DND-41 (cell line): Measurements from ENCODE around the gene GUCD1.
"Not testable (repeated sequence)": the region's sequence is repeated elsewhere in the genome, so short reads cannot be mapped to it uniquely, and the experiment has no call there.

Experiments
- ATAC-seq: fragments of 200-7000 bp; cut with Tn5 transposase; 3 replicates; pipeline ENCODE4 v1.9.1; 2021; ENCODE audit warnings: low read depth; ENCODE audit not compliant: insufficient read depth
- DNase-seq: peaks from one replicate; pipeline ENCODE4 v3.0.0-alpha.2; 2020
- H2AFZ ChIP-seq: 2 replicates; pipeline ENCODE4 v1.6.0; 2012; ENCODE audit warnings: low read depth, low read length
- H3K27ac ChIP-seq: 2 replicates; pipeline ENCODE4 v1.5.1; 2012; ENCODE audit warnings: low read length, inconsistent platforms
- H3K27me3 ChIP-seq: fragments of 200-600 bp; sonication (generic); 2 replicates; pipeline ENCODE4 v1.6.0; 2012; ENCODE audit warnings: low read length, mild to moderate bottlenecking, inconsistent platforms; ENCODE audit not compliant: insufficient read depth, poor library complexity
- H3K36me3 ChIP-seq: 2 replicates; pipeline ENCODE4 v1.5.1; 2012; ENCODE audit warnings: low read length, inconsistent platforms; ENCODE audit not compliant: insufficient read depth
- H3K4me1 ChIP-seq: 2 replicates; pipeline ENCODE4 v1.5.1; 2012; ENCODE audit warnings: mild to moderate bottlenecking, low read length; ENCODE audit not compliant: insufficient read depth
- H3K4me2 ChIP-seq: 2 replicates; pipeline ENCODE4 v1.6.0; 2012; ENCODE audit warnings: mild to moderate bottlenecking, moderate library complexity, low read length, inconsistent platforms; ENCODE audit not compliant: insufficient read depth
- H3K4me3 ChIP-seq, 2 experiments: fragments of 200-600 bp in 1 of 2; shearing (Covaris generic) in 1 of 2; 2 replicates each; pipeline ENCODE4 v1.5.1; 2012 to 2016; ENCODE audit warnings: inconsistent platforms in 2 of 2, low read length in 2 of 2, mild to moderate bottlenecking in 2 of 2, low read depth in 1 of 2, moderate library complexity in 1 of 2
- H3K79me2 ChIP-seq: 2 replicates; pipeline ENCODE4 v1.6.0; 2012; ENCODE audit warnings: low read length, inconsistent platforms; ENCODE audit not compliant: insufficient read depth
- H3K9ac ChIP-seq: 2 replicates; pipeline ENCODE4 v1.6.0; 2012; ENCODE audit warnings: low read depth, mild to moderate bottlenecking, inconsistent platforms, low read length, moderate library complexity
- H3K9me3 ChIP-seq: 2 replicates; pipeline ENCODE4 v1.5.1; 2012; ENCODE audit warnings: low read length, moderate library complexity, mild to moderate bottlenecking, inconsistent platforms; ENCODE audit not compliant: insufficient read depth, severe bottlenecking
- H4K20me1 ChIP-seq: 2 replicates; pipeline ENCODE4 v1.6.0; 2012; ENCODE audit warnings: low read length; ENCODE audit not compliant: insufficient read depth
- EZH2 ChIP-seq: IDR thresholded peaks from 3 replicates; pipeline ENCODE4 v1.6.1; 2012; ENCODE audit warnings: borderline replicate concordance, low read depth, mild to moderate bottlenecking, moderate library complexity, low read length, inconsistent platforms; ENCODE audit not compliant: severe bottlenecking
- TF ChIP-seq, protein P1 (sequence below): IDR thresholded peaks from 2 replicates; pipeline ENCODE4 v1.5.1; 2012; ENCODE audit warnings: borderline replicate concordance, low read length, moderate library complexity, mild to moderate bottlenecking; ENCODE audit not compliant: poor library complexity, severe bottlenecking; ENCODE audit errors: extremely low read depth

Gene GUCD1

DNA sequence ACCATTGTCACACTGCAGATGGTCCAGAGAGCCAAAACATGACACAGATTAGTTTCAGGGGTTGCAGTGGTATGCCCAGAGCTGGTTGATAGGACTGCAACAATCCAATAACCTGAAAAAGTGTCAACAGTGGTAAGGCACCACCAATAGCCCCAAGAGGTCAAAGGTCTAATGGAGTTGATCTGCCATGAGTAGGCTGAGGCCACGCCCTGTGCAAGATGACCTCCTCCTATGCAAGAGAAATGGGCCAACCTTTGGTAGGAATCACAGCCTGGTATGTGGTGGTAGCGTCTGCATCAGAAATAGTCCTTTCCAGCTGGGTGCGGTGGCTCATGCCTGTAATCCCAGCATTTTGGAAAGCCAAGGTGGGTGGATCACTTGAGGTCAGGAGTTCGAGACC is 19.6 kb downstream of the GUCD1 start:
- H4K20me1 ChIP-seq = no peaks in the 10 kb centered on the region
- H3K36me3 ChIP-seq = peaks cover 10% of the 10 kb centered on the region
- no peaks in the 10 kb centered on the region for H3K4me1 ChIP-seq
- no peak overlapping the region for H3K4me2 ChIP-seq
- no peak overlapping the region for H3K9ac ChIP-seq
- TF ChIP-seq, protein P1, sequence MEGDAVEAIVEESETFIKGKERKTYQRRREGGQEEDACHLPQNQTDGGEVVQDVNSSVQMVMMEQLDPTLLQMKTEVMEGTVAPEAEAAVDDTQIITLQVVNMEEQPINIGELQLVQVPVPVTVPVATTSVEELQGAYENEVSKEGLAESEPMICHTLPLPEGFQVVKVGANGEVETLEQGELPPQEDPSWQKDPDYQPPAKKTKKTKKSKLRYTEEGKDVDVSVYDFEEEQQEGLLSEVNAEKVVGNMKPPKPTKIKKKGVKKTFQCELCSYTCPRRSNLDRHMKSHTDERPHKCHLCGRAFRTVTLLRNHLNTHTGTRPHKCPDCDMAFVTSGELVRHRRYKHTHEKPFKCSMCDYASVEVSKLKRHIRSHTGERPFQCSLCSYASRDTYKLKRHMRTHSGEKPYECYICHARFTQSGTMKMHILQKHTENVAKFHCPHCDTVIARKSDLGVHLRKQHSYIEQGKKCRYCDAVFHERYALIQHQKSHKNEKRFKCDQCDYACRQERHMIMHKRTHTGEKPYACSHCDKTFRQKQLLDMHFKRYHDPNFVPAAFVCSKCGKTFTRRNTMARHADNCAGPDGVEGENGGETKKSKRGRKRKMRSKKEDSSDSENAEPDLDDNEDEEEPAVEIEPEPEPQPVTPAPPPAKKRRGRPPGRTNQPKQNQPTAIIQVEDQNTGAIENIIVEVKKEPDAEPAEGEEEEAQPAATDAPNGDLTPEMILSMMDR = no peak
- TF ChIP-seq EZH2 = no peak
- H3K27me3 ChIP-seq = no peaks in the 10 kb centered on the region
- no peak overlapping the region for H3K27ac ChIP-seq
- no peak overlapping the region for H3K4me3 ChIP-seq
- no peak for ATAC-seq
- H3K79me2 ChIP-seq = no peaks in the 10 kb centered on the region
- H2AFZ ChIP-seq = no peak overlapping the region
- no peak for DNase-seq
- no peaks in the 10 kb centered on the region for H3K9me3 ChIP-seq

DNA sequence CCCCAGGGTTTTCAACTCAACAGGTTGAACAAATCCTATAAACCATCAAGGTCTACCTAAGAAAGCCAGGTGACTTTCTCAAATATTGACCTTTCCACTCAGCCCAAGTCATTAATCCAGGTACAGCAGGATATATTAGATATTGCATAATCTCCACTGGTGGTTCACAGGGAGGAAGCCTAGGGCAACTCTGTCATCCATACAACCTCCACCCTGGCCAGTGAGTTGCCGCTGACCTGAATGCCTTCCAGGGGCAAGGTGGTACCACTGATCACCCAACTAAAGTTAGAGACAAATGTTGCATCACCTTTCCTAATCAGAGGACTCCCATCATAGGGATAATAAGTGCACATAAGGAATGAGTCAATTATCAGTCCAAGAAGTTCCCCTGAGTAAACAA is 22.9 kb downstream of the GUCD1 start:
- no peak for TF ChIP-seq EZH2
- TF ChIP-seq, protein P1 = no peak
- H3K4me2 ChIP-seq = no peak overlapping the region
- no peaks in the 10 kb centered on the region for H4K20me1 ChIP-seq
- no peaks in the 10 kb centered on the region for H3K27me3 ChIP-seq
- no peak for ATAC-seq
- no peaks in the 10 kb centered on the region for H3K9me3 ChIP-seq
- H3K4me3 ChIP-seq = no peak overlapping the region
- no peak for DNase-seq
- H3K9ac ChIP-seq = no peak overlapping the region
- H3K27ac ChIP-seq = no peak overlapping the region
- no peak overlapping the region for H2AFZ ChIP-seq
- no peaks in the 10 kb centered on the region for H3K79me2 ChIP-seq
- H3K36me3 ChIP-seq = no peaks in the 10 kb centered on the region
- H3K4me1 ChIP-seq = no peaks in the 10 kb centered on the region

DNA sequence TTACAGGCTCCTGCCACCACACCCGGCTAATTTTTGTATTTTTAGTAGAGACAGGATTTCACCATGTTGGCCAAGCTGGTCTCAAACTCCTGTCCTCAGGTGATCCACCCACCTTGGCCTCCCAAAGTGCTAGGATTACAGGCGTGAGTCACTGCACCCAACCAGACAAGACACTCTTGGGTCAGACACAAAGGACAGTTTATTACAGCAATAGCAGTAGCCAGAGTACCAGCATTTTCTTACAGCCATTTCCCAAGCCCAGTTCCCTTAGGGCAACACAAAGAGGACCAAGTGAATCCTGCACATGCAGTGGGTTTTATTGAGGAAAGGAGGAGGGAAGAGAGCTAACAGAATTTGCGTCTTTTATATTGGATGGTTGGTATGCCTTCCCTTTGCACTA is 24.0 kb downstream of the GUCD1 start:
- H3K4me2 ChIP-seq, H3K79me2 ChIP-seq, H3K4me1 ChIP-seq, ATAC-seq, H4K20me1 ChIP-seq, H2AFZ ChIP-seq, H3K27me3 ChIP-seq, H3K4me3 ChIP-seq, DNase-seq, H3K27ac ChIP-seq, H3K36me3 ChIP-seq, H3K9me3 ChIP-seq, H3K9ac ChIP-seq: not testable (repeated sequence)

DNA sequence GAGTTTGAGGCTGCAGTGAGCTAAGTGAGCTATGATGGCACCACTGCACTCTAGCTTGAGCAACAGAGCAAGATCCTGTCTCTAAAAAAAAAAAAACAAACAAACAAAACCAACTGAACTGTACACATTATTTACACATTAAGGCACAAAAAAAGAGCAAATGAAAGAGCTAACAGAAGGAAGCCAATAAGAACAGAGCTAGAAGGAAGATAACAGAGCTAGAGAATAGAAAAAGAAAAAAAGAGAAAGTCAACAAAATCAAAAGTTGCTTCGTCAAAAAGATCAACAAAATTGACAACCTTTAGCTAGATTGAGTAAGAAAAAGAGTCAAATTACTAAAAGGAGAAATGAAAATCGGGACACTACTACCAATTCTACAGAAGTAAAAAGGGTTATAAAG is 25.0 kb downstream of the GUCD1 start:
- Histone ChIP-seq H3K36me3 (no peaks in the 10 kb centered on the region), H3K27ac (no peak overlapping the region), H3K27me3 (no peaks in the 10 kb centered on the region), H3K79me2 (no peaks in the 10 kb centered on the region), H2AFZ (no peak overlapping the region), H4K20me1 (no peaks in the 10 kb centered on the region), H3K9ac (no peak overlapping the region), H3K4me2 (no peak overlapping the region), H3K9me3 (no peaks in the 10 kb centered on the region), H3K4me1 (peaks cover 2% of the 10 kb centered on the region), H3K4me3 (no peak overlapping the region)
- TF ChIP-seq EZH2 = no peak
- TF ChIP-seq, protein P1 = no peak
- no peak for DNase-seq
- ATAC-seq = no peak
